HuH-7 (cell line): ENCODE data around the gene SIN3A.

Source experiments
- DNase-seq: peaks from one replicate; pipeline ENCODE4 v3.0.0; 2011; ENCODE audit warnings: low spot score

The SIN3A gene

DNA sequence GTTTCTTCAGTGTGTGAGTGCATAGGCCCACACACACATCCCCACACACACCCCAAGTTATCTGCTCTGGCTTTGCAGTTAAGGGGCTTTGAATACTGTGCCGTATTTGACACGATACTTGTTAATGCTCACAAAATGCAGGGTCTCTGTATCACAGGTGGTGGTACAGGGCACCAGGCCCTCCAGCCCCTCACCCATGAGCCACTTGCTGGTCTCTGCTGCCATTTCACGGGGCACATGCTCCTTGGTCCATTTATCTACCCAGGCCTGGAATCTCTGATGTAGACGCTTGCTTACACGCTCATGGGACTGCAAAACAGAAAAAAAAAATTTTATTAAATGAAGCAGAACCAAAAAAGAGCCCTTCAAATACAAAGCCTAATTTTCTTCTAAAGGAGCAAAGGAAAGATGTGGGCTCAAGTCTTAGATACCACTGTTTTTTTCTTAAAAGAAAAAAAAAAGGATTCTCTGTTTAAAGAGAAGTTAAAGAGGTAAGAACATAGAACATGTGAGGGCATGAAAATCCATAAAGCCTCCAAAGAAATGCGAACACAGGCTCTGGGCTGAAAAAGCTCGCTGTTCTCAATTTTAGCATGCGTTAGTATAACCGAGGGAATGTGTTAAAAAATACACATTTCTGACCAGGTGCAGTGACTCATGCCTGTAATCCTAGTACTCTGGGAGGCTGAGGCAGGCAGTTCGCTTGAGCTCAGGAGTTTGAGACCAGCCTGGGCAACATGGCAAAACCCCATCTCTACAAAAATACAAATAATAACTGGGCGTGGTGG is 79.4 kb downstream of the SIN3A start:
- no peak for DNase-seq

DNA sequence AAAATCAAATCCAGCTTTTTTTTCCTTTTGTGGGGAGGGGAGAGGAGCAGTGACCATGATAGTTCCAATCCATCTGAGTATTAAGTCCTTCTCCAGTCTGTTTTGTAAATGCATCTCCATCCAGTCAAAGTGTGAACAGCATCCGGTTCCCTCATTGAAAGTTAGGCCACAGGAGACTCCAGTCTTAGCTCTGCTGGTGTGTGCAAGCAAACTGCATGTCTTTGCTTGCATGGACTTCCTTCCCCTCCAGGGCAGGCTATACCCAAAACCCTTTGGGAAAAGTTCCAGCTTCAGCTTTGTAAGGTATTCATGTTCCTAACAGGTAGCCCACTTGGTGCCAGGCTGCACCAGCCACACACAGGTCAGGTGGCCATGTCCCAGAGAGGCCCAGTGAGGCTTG is 80.0 kb downstream of the SIN3A start:
- no peak for DNase-seq

DNA sequence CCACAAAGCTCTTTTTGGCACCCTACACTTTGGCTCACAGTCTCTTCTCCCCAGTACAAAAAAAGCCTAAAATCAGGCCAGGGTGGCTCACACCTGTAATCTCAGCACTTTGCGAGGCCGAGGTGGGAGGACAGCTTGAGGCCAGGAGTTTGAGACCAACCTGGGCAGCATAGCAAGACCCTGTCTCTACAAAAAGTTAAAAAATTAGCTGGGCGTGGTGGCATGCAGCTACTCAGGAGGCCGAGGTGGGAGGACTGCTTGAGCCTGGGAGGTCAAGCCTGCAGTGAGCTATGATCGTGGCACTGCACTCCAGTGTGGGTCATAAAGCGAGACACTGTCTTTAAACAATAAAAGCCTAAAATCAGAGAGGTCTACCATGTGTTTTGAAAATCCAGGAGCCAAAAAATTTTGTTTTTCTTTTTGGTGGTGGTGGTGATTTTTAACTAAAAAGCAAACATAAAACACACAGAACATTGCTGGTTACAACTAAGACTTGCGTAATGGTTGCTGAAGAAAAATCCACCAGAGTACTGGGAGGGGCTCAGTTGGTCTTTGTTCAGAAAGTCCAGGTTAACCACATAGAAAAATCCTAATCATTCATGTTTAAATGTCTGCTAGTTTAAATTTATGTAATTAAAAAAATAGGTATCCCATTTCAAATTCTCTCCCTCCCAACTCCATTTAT is 81.5 kb downstream of the SIN3A start:
- no peak for DNase-seq

DNA sequence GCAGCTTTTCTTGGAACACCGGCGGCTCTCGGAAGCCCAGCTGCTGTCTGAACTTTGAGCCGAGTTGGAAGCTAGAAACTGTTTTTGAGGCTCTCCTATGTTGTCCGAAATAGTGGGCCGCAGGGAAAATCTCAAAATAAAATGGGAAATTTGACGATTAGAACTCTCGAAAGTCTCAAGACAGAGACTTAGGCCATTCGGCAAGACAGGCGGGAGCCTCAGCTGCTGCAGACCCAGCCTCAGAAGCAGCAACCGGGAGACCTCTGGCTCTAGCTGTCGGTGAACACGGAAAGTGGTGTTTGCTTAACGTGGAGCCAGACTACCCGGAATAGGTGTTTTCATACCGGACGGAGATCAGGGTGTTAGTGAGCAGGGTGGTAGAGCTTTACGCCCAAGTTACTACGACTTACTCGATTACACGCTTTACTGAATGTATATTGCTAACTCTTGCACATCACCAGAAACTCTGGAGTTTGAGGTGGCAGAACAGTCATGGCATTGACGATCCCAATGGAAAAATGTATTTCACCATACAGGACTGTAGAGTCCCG is 82.7 kb downstream of the SIN3A start:
- no peak for DNase-seq

DNA sequence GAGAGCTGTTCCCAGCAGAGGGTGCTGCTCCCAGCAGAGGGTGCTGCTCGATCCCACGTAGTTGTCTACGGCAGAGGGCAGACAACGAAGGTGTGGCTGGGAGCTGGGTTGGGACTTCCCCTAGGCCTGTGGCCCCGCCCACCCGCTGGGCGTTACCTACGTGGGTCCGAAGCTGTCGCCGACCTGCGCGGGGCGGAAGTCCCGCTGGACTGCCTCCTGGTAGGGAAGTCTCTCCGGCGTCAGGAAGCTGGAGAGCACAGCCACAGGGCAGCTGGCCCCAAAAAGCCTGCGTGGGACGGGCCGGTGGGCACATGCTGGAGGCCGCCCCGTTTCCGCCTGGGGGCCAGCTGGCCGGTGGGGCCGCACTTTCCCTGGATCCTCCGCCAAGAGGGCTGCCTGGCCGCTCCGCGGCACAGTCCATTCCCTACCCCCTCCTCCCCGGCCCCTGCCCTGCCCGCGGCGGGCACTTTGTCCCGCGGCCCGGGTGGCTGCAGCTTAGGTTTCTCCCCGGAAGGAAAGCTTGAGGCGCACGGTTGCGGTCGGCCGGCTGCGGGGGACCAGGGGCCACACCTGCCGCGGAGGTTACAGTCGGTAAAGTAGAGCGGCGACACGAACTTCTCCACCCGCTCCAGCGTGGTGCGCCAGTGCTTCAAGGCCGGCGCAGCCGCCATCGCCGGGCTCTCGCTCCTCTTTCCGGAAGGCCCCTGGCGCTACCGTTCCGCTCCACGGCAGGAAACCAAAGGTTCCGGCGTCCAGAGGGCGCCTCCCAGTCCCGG is 83.4 kb downstream of the SIN3A start, which contains the start of gene MAN2C1:
MAN2C1 (minus strand) TSS at position 695 of the 776 bp plus-strand sequence; CDS start at position 671, 24 bp downstream.
- DNase-seq = peak; percentile 99

DNA sequence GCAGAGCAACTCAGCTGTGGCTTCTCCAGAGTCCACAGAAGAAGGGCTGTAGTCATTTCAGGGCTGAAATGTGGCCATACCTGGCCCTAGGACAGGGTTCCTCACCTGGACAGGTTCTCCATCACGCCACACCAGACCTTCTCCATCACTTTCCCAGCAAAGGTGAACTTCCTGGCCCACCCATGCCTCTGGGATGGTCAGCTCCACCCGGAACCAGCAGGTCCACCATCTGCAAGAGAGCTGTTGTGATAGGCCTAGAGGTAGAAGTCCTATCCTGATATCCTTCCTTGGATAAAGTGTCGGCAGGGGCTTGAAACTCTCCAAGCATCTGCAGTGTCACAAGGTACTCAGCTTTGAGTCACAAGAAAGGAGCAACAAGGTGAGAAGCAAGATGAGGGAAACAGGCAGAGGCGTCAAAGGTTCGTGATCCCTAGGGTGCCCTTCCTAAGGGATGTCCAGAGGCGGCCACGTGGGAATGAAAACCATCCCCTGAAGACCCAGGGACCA is 84.0 kb downstream of the SIN3A start:
- no peak for DNase-seq

DNA sequence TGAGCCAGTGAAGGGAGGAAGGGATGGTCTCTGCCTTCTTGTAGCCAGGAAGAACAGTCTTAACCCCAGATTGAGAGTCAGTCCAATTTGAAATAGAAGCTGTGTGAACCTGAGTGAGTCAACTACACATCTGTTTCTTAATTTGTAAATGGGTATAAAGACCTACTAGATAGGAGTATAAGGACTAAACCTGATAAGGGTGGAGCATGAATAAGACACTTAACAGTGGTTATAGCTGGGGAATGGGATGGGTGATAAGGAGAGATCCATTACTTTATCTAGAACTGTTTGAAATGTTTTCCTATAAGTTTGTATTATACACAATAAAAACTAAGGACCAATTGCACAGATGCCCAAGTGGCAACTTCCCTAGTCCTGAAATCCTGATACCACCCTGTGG is 84.5 kb downstream of the SIN3A start:
- no peak for DNase-seq

DNA sequence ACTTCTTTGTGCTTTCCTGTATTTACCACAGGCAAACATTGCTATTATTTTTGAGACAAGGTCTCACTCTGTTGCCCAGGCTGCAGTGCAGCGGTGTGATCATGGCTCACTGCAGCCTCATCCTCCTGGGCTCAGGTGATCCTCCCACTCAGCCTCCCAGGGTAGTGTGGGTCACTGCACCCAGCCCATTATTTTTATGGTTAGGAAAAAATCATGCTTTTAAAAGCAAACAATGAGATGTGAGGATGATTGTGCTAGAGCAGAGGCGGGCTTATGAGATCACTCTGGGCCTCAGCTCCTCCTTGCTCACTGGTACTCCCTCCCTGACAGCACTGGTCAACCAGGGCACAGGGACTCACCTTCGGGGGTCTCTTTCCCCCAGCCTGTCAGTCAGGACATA is 85.3 kb downstream of the SIN3A start:
- DNase-seq = no peak

DNA sequence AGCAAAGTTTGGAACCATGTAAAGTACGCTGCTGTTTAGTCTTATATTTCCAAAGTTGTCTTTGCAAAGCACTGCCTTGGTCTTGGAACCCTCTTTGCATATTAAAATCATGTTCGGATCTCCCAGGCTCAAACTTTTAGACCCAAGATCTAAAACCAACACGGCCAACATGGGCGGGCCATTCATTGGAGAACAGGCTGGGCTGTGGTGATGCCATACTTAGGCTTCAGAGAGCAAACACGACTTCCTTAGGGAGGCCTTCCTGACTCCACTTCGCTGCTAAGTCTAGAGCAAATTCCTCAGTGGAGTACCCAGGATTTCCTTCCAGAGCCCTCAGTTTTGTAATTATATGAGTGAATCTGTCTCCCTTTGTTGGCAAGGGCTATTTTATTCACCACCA is 86.6 kb downstream of the SIN3A start:
- no peak for DNase-seq

DNA sequence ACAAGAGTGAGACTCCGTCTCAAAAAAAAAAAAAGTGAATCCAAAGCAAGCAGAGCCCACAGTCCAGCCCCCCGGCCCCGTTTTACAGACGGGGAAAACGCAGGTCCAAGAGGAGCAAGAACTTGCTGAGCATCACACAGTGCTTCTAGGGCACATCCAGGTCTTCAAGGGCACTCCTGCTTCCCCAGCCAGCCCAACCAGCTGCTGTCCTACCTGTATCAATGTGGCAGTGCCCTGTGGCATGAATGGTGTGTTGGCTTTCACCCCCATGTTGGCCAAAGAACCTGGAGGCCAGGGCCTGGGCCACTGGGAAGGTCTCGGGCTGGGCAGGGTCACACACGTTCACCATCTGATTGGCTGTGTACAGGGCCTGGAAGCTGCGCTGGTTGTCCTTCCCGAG is 87.7 kb downstream of the SIN3A start:
- DNase-seq = no peak

DNA sequence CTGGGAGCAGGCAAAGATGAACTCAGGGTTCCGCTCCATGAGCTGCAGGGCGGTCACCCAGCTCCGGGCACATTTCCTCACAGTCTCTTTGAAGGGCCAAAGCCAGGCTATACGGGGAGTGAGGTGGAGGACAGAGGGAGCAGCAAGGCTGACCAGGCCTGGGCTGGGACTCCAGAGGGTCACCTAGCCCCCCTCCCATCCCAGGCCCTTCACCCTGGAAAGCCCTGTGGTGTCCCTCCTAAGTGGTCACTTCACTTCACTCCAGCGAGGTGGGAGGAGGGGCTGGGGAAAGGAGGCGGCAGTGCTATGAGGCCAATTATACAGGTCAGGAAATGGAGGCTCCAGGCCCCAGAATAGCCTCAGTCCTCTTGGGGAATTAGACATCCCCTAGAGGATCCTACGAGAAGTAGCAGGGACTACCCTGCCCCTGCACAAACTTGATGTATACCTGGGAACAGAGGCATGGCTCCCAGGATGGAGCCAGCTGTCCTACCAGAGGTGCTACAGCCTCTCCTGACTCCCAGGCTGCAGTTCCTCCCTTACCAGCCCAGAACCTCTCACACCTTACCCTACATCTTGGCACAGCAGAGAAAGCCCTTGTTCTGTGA is 88.7 kb downstream of the SIN3A start:
- no peak for DNase-seq

DNA sequence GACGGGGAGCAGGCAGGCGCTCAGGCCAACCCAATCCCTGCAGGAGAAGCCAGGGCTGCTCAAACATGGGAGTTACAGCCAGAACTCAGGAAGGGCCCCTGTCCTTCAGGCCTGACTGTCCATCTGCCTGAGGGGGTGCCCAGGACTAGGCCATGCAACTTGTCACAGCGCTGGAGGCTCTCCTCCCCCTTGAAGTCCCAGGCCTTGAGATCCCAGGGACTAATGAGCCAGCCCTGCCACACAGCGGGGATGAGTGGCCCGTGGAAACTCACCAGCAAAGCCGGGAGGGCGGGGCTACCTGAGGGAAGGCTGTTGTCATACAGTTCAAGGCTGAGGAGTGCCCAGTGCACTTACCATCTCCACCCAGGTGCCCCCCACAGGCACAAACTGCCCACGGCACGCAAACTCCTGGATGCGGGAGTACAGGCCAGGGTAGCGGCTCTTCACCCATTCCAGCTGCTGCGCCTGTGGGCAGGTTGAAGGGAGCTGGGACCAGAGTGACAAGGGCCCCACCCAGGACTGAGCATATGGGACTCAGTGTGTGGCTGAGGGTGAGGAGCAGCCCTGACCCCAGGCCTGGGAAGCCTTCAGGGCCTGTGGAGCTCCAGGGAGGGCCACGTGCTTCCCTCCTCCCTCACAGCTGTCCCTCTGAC is 89.4 kb downstream of the SIN3A start:
- no peak for DNase-seq

DNA sequence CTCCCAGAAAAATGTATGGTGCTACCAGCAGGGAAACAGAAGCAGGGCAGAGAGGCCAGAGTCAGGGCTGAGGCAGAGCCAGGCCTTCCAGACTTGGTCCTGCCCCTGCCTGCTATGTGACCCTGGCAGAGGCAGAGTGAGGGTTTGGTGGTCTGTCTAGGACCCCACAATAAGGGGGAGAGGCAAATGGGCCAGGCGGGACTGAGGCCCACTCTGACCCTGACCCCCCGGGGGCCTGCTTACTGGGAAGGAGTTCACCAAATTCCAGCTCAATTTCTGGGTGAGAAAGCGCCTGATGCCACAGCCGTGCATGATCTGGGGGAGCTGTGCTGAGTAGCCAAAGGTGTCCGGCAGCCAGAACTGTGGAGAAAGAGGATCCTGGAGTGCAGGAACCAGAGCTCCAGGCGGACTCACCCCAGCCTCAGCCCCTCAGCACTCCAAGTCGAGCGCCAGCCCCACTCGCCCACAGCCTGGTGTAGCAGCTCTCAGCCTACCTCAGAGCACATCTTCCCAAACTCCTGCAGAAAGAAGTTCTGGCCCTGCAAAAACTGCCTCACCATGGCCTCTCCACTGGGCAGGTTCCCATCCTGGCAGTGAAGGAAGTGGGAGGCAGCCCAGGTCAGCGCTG is 90.0 kb downstream of the SIN3A start:
- DNase-seq = no peak

DNA sequence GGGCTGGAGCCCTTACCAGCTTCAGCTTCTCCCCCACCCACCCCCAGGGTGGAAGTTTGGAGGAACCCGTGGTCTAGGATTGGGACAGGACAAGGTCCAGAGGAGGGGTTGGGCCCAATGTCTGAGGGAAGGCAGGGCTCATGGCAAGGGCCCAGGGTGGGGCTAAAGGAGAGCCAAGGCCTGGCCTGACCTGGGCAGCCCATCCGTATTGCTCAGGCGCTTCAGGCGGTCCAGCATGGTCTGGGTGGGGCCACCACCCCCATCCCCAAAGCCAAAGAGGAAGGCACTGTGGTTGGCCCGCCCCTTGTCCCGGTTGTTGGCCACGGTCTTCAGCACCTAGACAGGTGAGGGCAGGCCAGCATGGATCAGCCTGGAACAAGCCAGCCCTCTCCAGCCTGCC is 90.6 kb downstream of the SIN3A start:
- DNase-seq = no peak

DNA sequence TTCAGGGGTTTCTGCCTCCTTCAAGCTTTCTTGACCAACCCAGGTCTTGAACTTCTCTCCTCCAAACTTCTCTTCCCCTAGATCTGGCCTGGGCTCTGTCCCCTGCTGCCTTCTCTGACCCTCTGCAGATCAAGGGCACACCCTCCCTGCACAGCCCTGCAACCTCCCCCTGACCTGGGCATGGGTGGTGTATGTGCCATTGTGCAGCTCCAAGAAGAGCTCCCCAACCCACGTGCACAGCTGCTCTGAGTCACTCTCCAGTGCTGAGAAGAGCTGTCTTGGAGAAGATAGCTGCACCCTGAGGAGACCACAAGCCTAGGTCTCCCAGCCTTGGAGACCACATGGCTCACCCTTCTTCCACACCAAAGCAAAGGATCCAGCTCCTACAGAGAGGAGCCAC is 91.1 kb downstream of the SIN3A start:
- no peak for DNase-seq

DNA sequence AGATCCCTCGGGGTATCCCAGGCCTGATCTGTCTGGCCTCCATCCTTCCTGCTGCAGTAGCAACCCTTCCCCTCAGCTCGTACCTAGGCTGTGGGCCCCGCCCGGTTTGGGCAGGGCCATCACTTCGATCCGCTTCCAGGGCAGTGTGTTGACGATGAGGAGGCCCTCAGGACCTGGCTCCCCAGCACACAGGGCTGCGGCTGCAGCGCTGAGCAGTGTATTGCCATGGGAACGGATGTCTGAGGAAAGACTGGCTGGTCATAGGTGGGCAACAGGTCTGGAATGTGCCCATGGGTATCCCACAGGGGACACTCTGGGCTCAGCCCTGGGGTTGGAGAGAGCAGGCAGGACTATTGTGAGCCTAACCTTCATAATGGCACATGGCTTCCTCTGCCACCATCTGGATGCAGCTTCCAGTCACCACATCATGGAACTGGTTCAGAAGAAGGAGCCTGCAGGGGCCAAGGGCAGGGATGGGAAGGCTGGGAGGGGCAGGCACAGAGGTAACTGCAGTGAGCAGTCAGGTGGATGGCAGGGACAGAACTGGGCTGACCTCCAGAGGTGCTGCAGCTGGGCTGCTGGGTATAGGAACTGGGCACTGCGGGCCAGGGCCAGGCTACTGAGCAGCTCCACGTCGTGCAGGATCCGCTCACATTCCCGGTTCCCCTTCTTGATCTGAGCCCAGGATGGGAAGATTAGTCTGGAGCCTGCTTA is 91.8 kb downstream of the SIN3A start:
- no peak for DNase-seq

DNA sequence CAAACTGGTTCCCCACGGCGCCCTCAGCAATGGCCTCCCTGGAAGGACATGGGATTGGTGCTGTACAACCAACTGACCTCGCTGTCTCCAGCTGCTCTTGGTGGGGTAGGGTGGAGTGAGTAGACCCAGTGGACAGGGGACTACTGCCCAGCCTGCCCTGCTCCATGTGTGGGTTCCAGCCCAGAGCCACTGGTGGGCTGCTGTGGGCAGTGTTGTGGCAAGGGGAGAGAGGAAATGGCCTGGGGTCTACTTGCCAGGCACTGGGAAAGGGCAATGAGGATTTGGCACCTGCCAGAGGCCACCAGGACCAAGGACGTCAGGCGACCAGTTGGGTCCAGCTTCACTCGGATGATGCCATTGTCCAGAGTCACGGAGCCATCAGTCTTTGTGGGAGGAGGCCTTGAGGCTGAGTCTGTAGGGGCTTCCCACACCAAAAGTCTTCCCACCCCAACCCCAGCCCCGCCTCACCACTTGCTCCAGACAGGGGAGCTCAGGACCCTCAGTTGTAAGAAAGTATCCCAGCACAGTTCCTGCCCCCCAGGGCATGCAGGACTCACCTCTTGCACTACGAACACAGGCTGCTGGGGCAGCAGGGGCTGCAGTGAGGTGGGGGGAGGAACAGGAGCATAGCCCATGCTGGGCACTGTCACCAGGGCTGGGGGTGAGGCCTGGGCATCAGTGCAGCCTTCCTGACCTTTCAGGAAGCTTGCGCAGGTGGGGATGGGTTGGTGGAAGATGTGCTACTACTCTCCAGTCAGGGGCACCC is 92.5 kb downstream of the SIN3A start:
- no peak for DNase-seq

DNA sequence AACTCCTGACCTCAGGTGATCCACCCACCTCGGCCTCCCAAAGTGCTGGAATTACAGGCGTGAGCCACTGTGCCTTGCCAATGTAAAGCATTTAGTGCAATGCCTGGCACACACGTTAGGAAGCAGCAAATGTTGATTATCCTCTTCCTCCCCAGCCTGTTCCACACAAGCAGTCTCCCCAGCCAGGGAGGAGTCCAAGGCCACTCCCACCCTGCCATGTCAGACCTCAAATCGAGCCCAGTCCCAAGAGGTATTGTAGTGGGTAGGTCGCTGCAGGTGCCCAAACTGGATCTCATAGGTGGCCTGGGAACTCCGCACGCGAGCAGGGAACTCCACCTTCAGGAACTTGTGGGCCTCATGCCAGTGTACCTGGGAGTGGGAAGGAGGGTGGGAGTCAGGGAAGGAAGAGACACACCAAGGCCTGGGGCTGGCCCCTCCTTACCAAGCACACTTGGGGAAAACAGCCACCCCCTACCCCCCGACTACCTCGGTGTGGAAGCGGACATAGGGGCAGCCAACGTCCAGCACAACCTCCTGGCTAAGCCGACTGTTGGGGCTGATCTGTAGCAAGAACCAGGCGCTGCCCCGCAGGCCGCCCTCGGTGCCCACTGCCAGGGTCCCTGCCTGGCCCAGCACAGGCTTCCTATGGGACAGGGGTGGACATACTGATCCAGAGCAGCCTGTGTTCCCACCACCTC is 93.4 kb downstream of the SIN3A start:
- no peak for DNase-seq

DNA sequence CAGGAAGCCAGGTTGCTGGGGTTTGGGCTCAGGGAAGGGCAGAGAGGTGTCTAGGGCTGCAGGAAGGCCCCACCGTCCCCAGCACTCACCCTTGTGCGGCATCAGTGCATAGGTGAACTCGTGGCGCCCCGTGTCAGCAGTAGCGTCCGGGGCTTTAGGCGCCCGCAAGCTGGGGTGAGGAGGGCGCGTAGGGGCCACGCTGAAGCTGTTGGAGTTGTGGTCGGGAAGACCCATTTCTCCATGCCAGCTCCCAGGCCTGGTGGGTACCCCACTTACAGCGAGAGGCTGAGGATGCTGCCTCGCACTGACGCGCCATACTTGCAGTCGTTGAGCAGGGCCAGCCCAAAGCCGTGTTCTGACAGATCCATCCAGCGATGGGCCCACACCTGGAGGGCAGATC is 95.0 kb downstream of the SIN3A start:
- DNase-seq = no peak
